C4-2B (cell line): ENCODE data around the gene FAM200C.

Experiments
- CTCF ChIP-seq: fragments of 450-650 bp; conservative IDR thresholded peaks from 2 replicates; pipeline ENCODE4 v1.5.1; 2017; ENCODE audit warnings: mild to moderate bottlenecking
- ZFX ChIP-seq: fragments of 450-650 bp; IDR thresholded peaks from 2 replicates; pipeline ENCODE4 v1.6.1; 2017

- TF ChIP-seq CTCF (no peak), ZFX (no peak)
Observed at GRCh38 chr5:160432787-160433186, 32.9 kb upstream of the FAM200C start.
